HepG2 (cell line): Measurements from ENCODE around the gene DGKG.

Experiments used
- CEBPB ChIP-seq: IDR thresholded peaks from 2 replicates; pipeline ENCODE4 v1.6.1; 2011; ENCODE audit warnings: low read depth, low read length, improper control_type of control experiment, borderline replicate concordance
- KDM5A ChIP-seq: fragments of 200-600 bp; sonication (generic); IDR thresholded peaks from 2 replicates; pipeline ENCODE4 v1.7.0; 2018; ENCODE audit warnings: antibody characterized with exemption, mild to moderate bottlenecking, low read length, borderline replicate concordance
- POLR2A ChIP-seq, 2 experiments: IDR thresholded peaks; 2 replicates each; pipeline ENCODE4 v1.6.1; 2011; ENCODE audit warnings: low read depth in 2 of 2, low read length in 2 of 2, mild to moderate bottlenecking in 1 of 2, moderate library complexity in 1 of 2; ENCODE audit not compliant: insufficient read depth in 1 of 2
- RBM39 ChIP-seq: fragments of 200-400 bp; formaldehyde crosslinking; IDR thresholded peaks from one replicate; pipeline ENCODE4 v1.6.1; 2018; ENCODE audit warnings: antibody characterized with exemption, mild to moderate bottlenecking, low read depth, low read length; ENCODE audit not compliant: poor library complexity, severe bottlenecking
- ZNF333 ChIP-seq: sonication (generic); formaldehyde crosslinking; IDR thresholded peaks from 2 replicates; pipeline ENCODE4 v1.4.0; 2020; ENCODE audit warnings: mild to moderate bottlenecking, missing genetic modification reagents, borderline replicate concordance
- TF ChIP-seq, protein P1 (sequence below): sonication (generic); formaldehyde crosslinking; IDR thresholded peaks from 2 replicates; pipeline ENCODE4 v1.5.1; 2020; ENCODE audit warnings: mild to moderate bottlenecking, missing genetic modification reagents, borderline replicate concordance
- TF ChIP-seq, protein P2 (sequence below), 2 experiments: fragments of 450-650 bp in 1 of 2; sonication (generic) in 1 of 2; formaldehyde crosslinking in 1 of 2; IDR thresholded peaks; 2 replicates each; pipeline versions ENCODE4 v1.6.1 to v1.8.0; 2016 to 2022; ENCODE audit warnings: antibody characterized with exemption in 1 of 2, mild to moderate bottlenecking in 1 of 2, missing genetic modification reagents in 1 of 2
- TF ChIP-seq, protein P3 (sequence below): sonication (generic); formaldehyde crosslinking; IDR thresholded peaks from 2 replicates; pipeline ENCODE4 v1.4.0; 2020; ENCODE audit warnings: low read depth, missing genetic modification reagents
- TF ChIP-seq, protein P4 (sequence below): sonication (generic); formaldehyde crosslinking; IDR thresholded peaks from 2 replicates; pipeline ENCODE4 v1.9.0; 2022; ENCODE audit warnings: low read depth, missing genetic modification reagents
- TF ChIP-seq, protein P5 (sequence below): sonication (generic); formaldehyde crosslinking; conservative IDR thresholded peaks from 2 replicates; pipeline ENCODE4 v1.4.0; 2020; ENCODE audit warnings: missing genetic modification reagents

DNA sequence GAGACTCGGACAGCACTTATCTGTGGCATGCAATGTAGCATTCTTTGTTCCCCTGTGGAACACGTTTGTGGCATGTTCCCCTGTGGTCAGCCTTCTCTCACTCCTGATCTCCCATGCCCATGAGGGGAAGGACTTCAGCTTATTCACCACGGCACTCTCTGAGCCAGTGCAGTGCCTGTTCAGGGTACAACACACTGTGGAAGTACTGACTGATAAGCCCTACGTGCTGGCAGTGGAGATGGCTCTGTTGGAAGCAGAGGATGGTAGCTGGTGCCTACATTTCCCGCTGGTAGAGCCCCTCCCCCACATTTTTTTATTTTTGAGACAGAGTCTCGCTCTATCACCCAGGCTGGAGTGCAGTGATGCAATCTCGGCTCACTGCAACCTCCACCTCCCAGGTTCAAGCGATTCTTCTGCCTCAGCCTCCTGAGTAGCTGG lies 209.7 kb downstream of the DGKG start:
- TF ChIP-seq, protein P1, sequence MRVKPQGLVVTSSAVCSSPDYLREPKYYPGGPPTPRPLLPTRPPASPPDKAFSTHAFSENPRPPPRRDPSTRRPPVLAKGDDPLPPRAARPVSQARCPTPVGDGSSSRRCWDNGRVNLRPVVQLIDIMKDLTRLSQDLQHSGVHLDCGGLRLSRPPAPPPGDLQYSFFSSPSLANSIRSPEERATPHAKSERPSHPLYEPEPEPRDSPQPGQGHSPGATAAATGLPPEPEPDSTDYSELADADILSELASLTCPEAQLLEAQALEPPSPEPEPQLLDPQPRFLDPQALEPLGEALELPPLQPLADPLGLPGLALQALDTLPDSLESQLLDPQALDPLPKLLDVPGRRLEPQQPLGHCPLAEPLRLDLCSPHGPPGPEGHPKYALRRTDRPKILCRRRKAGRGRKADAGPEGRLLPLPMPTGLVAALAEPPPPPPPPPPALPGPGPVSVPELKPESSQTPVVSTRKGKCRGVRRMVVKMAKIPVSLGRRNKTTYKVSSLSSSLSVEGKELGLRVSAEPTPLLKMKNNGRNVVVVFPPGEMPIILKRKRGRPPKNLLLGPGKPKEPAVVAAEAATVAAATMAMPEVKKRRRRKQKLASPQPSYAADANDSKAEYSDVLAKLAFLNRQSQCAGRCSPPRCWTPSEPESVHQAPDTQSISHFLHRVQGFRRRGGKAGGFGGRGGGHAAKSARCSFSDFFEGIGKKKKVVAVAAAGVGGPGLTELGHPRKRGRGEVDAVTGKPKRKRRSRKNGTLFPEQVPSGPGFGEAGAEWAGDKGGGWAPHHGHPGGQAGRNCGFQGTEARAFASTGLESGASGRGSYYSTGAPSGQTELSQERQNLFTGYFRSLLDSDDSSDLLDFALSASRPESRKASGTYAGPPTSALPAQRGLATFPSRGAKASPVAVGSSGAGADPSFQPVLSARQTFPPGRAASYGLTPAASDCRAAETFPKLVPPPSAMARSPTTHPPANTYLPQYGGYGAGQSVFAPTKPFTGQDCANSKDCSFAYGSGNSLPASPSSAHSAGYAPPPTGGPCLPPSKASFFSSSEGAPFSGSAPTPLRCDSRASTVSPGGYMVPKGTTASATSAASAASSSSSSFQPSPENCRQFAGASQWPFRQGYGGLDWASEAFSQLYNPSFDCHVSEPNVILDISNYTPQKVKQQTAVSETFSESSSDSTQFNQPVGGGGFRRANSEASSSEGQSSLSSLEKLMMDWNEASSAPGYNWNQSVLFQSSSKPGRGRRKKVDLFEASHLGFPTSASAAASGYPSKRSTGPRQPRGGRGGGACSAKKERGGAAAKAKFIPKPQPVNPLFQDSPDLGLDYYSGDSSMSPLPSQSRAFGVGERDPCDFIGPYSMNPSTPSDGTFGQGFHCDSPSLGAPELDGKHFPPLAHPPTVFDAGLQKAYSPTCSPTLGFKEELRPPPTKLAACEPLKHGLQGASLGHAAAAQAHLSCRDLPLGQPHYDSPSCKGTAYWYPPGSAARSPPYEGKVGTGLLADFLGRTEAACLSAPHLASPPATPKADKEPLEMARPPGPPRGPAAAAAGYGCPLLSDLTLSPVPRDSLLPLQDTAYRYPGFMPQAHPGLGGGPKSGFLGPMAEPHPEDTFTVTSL, result no peak
- TF ChIP-seq RBM39 (no peak), POLR2A (IDR thresholded peaks at IDR 0.05; ENCODE audit: insufficient read depth in 1 of 2, low read depth in 2 of 2, low read length in 2 of 2) (no peak), CEBPB (no peak), ZNF333 (no peak), KDM5A (no peak)
- TF ChIP-seq, protein P2, sequence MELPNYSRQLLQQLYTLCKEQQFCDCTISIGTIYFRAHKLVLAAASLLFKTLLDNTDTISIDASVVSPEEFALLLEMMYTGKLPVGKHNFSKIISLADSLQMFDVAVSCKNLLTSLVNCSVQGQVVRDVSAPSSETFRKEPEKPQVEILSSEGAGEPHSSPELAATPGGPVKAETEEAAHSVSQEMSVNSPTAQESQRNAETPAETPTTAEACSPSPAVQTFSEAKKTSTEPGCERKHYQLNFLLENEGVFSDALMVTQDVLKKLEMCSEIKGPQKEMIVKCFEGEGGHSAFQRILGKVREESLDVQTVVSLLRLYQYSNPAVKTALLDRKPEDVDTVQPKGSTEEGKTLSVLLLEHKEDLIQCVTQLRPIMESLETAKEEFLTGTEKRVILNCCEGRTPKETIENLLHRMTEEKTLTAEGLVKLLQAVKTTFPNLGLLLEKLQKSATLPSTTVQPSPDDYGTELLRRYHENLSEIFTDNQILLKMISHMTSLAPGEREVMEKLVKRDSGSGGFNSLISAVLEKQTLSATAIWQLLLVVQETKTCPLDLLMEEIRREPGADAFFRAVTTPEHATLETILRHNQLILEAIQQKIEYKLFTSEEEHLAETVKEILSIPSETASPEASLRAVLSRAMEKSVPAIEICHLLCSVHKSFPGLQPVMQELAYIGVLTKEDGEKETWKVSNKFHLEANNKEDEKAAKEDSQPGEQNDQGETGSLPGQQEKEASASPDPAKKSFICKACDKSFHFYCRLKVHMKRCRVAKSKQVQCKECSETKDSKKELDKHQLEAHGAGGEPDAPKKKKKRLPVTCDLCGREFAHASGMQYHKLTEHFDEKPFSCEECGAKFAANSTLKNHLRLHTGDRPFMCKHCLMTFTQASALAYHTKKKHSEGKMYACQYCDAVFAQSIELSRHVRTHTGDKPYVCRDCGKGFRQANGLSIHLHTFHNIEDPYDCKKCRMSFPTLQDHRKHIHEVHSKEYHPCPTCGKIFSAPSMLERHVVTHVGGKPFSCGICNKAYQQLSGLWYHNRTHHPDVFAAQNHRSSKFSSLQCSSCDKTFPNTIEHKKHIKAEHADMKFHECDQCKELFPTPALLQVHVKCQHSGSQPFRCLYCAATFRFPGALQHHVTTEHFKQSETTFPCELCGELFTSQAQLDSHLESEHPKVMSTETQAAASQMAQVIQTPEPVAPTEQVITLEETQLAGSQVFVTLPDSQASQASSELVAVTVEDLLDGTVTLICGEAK (IDR thresholded peaks at IDR 0.05), result no peak
- TF ChIP-seq, protein P2 (CRISPR knock-in tag; IDR thresholded peaks at IDR 0.05), result no peak
- TF ChIP-seq, protein P3, sequence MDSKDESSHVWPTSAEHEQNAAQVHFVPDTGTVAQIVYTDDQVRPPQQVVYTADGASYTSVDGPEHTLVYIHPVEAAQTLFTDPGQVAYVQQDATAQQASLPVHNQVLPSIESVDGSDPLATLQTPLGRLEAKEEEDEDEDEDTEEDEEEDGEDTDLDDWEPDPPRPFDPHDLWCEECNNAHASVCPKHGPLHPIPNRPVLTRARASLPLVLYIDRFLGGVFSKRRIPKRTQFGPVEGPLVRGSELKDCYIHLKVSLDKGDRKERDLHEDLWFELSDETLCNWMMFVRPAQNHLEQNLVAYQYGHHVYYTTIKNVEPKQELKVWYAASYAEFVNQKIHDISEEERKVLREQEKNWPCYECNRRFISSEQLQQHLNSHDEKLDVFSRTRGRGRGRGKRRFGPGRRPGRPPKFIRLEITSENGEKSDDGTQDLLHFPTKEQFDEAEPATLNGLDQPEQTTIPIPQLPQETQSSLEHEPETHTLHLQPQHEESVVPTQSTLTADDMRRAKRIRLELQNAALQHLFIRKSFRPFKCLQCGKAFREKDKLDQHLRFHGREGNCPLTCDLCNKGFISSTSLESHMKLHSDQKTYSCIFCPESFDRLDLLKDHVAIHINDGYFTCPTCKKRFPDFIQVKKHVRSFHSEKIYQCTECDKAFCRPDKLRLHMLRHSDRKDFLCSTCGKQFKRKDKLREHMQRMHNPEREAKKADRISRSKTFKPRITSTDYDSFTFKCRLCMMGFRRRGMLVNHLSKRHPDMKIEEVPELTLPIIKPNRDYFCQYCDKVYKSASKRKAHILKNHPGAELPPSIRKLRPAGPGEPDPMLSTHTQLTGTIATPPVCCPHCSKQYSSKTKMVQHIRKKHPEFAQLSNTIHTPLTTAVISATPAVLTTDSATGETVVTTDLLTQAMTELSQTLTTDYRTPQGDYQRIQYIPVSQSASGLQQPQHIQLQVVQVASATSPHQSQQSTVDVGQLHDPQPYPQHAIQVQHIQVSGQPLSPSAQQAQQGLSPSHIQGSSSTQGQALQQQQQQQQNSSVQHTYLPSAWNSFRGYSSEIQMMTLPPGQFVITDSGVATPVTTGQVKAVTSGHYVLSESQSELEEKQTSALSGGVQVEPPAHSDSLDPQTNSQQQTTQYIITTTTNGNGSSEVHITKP (CRISPR knock-in tag), result no peak
- TF ChIP-seq, protein P4, sequence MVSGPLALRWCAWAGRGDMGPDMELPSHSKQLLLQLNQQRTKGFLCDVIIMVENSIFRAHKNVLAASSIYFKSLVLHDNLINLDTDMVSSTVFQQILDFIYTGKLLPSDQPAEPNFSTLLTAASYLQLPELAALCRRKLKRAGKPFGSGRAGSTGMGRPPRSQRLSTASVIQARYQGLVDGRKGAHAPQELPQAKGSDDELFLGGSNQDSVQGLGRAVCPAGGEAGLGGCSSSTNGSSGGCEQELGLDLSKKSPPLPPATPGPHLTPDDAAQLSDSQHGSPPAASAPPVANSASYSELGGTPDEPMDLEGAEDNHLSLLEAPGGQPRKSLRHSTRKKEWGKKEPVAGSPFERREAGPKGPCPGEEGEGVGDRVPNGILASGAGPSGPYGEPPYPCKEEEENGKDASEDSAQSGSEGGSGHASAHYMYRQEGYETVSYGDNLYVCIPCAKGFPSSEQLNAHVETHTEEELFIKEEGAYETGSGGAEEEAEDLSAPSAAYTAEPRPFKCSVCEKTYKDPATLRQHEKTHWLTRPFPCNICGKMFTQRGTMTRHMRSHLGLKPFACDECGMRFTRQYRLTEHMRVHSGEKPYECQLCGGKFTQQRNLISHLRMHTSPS (CRISPR knock-in tag), result no peak
- TF ChIP-seq, protein P5, sequence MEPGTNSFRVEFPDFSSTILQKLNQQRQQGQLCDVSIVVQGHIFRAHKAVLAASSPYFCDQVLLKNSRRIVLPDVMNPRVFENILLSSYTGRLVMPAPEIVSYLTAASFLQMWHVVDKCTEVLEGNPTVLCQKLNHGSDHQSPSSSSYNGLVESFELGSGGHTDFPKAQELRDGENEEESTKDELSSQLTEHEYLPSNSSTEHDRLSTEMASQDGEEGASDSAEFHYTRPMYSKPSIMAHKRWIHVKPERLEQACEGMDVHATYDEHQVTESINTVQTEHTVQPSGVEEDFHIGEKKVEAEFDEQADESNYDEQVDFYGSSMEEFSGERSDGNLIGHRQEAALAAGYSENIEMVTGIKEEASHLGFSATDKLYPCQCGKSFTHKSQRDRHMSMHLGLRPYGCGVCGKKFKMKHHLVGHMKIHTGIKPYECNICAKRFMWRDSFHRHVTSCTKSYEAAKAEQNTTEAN (CRISPR knock-in tag), result no peak
